Chondrocyte (in vitro differentiated cells): ENCODE measurements around the gene HNRNPAB. TPM values are rescaled to one million over a fixed set of nuclear protein-coding genes. Genes with fewer than 3 reads are reported as not detected.

Source experiments
- total RNA-seq: library from RNA; stranded (reverse); gene quantifications from 3 replicates; pipeline ENCODE4 v1.2.1, GENCODE V29; 2021

Gene HNRNPAB
- total RNA-seq, 1 donor from 2014 or later, result 156 TPM

Other genes with a start within 250 kb of the HNRNPAB start
- gene PROP1, start 208.3 kb upstream of the HNRNPAB start, total RNA-seq, result not detected in 3 replicates
- gene N4BP3, start 91.0 kb upstream of the HNRNPAB start, total RNA-seq, result 0.27 to 0.44 TPM (median 0.32 TPM) in 3 replicates
- gene RMND5B, start 73.5 kb upstream of the HNRNPAB start, total RNA-seq, result 24.4 to 27.7 TPM (median 26.8 TPM) in 3 replicates
- gene NHP2, start 50.6 kb upstream of the HNRNPAB start, total RNA-seq, result 72.2 to 106 TPM (median 74.1 TPM) in 3 replicates
- gene GMCL2, start 17.2 kb upstream of the HNRNPAB start, total RNA-seq, result not detected in 3 replicates
- 40.0 to 49.1 TPM (median 43.8 TPM) in 3 replicates for gene PHYKPL, start 28.3 kb downstream of the HNRNPAB start, total RNA-seq